GM12878 (cell line): ENCODE measurements around the gene YARS2. TPM values are rescaled to one million over a fixed set of nuclear protein-coding genes. Genes with fewer than 3 reads are reported as not detected.

Source experiments
- ATAC-seq: fragments of 200-7000 bp; cut with Tn5 transposase; 3 replicates; pipeline ENCODE4 v1.9.1; 2020; ENCODE audit warnings: mild to moderate bottlenecking, moderate library complexity
- BruUV-seq: library from RNA; stranded (reverse); fragments of 400-500 nt; replicated peaks from 2 replicates; lab custom pipeline; 2021; lab: Mats Ljungman, UMichigan
- CTCF ChIA-PET: fragments of 300-600 bp; sonication (Branson Sonifier 250); formaldehyde crosslinking; extraction: SDS; loops from one replicate; lab custom pipeline; 2021; ENCODE audit warnings: inconsistent platforms; lab: Yijun Ruan, JAX
- POLR2A ChIA-PET: fragments of 350-600 bp; formaldehyde crosslinking; extraction: SDS; loops from one replicate; lab custom pipeline; 2021; ENCODE audit warnings: inconsistent platforms; lab: Charles Lee
- RAD21 ChIA-PET: fragments of 300-600 bp; sonication (Branson Sonifier 250); formaldehyde crosslinking; loops from one replicate; lab custom pipeline; 2023; ENCODE audit warnings: antibody characterized with exemption; ENCODE audit not compliant: unreplicated experiment; lab: Charles Lee
- SMC1A ChIA-PET: fragments of 300-600 bp; sonication (Branson Sonifier 250); formaldehyde crosslinking; loops from one replicate; lab custom pipeline; 2023; ENCODE audit not compliant: unreplicated experiment, uncharacterized antibody; lab: Charles Lee
- DNase-seq: peaks from one replicate; pipeline ENCODE4 v3.0.0-alpha.2; 2011; ENCODE audit warnings: low read depth, low spot score
- FAIRE-seq: peaks from 3 replicates; lab custom pipeline; 2011; peaks lifted over from hg19 to GRCh38; lab: Jason Lieb, UNC
- H2AFZ ChIP-seq: 2 replicates; pipeline ENCODE4 v1.6.0; 2011; ENCODE audit warnings: low read depth, low read length, control low read depth; ENCODE audit not compliant: control insufficient read depth
- H3K27ac ChIP-seq: 2 replicates; pipeline ENCODE4 v1.5.1; 2011; ENCODE audit warnings: control low read depth; ENCODE audit not compliant: control insufficient read depth, insufficient read depth
- H3K27me3 ChIP-seq, 2 experiments: replicated peaks in 1 of 2; 2 replicates each; pipeline versions ENCODE4 v1.6.0 to v1.6.1; 2011; ENCODE audit warnings: low read length in 1 of 2; ENCODE audit not compliant: control insufficient read depth in 2 of 2, insufficient read depth in 2 of 2
- H3K36me3 ChIP-seq, 2 experiments: 2 replicates each; pipeline ENCODE4 v1.5.1; 2011; ENCODE audit warnings: low read length in 1 of 2; ENCODE audit not compliant: control insufficient read depth in 2 of 2, insufficient read depth in 2 of 2
- H3K4me1 ChIP-seq: 2 replicates; pipeline ENCODE4 v1.6.1; 2011; ENCODE audit warnings: mild to moderate bottlenecking, low read length, moderate library complexity, mixed read lengths; ENCODE audit not compliant: control insufficient read depth, insufficient read depth
- H3K4me2 ChIP-seq: 2 replicates; pipeline ENCODE4 v1.6.0; 2011; ENCODE audit warnings: control low read depth; ENCODE audit not compliant: control insufficient read depth, insufficient read depth
- H3K4me3 ChIP-seq: fragments of 200-600 bp; sonication (generic); 2 replicates; pipeline ENCODE4 v1.5.1; 2016
- H3K79me2 ChIP-seq: 2 replicates; pipeline ENCODE4 v1.6.0; 2011; ENCODE audit warnings: low read length; ENCODE audit not compliant: control insufficient read depth, insufficient read depth
- H3K9ac ChIP-seq: 2 replicates; pipeline ENCODE4 v1.8.0; 2011; ENCODE audit warnings: low read length, control low read depth, mixed read lengths; ENCODE audit not compliant: control insufficient read depth, insufficient read depth
- H3K9me3 ChIP-seq: replicated peaks from 3 replicates; pipeline ENCODE4 v1.5.1; 2011; ENCODE audit warnings: mild to moderate bottlenecking, low read length; ENCODE audit not compliant: control insufficient read depth, insufficient read depth
- H4K20me1 ChIP-seq: 2 replicates; pipeline ENCODE4 v1.6.0; 2011; ENCODE audit not compliant: control insufficient read depth, insufficient read depth
- BMI1 ChIP-seq: fragments of 450-650 bp; IDR thresholded peaks from 2 replicates; pipeline ENCODE4 v1.6.1; 2016; ENCODE audit warnings: mild to moderate bottlenecking, moderate library complexity, borderline replicate concordance
- EED ChIP-seq: sonication (generic); IDR thresholded peaks from 2 replicates; pipeline ENCODE4 v1.6.1; 2016; ENCODE audit warnings: antibody characterized with exemption, low read depth
- ESRRA ChIP-seq: IDR thresholded peaks from 2 replicates; pipeline ENCODE4 v1.6.1; 2012; ENCODE audit warnings: mild to moderate bottlenecking, low read length, improper control_type of control experiment
- GABPA ChIP-seq: IDR thresholded peaks from 2 replicates; pipeline ENCODE4 v1.6.1; 2014; ENCODE audit warnings: antibody characterized with exemption, low read depth, mild to moderate bottlenecking, inconsistent platforms
- HDAC6 ChIP-seq: fragments of 200-600 bp; sonication (generic); IDR thresholded peaks from one replicate; pipeline ENCODE4 v1.8.0; 2017; ENCODE audit warnings: antibody characterized with exemption; ENCODE audit not compliant: unreplicated experiment
- POU2F2 ChIP-seq: IDR thresholded peaks from 3 replicates; pipeline ENCODE4 v1.6.1; 2011; ENCODE audit warnings: low read depth, mild to moderate bottlenecking, low read length, borderline replicate concordance
- RFX5 ChIP-seq: IDR thresholded peaks from 2 replicates; pipeline ENCODE4 v1.6.1; 2011; ENCODE audit warnings: low read depth, low read length, improper control_type of control experiment
- SPI1 ChIP-seq: IDR thresholded peaks from 2 replicates; pipeline ENCODE4 v1.6.1; 2011; ENCODE audit warnings: low read depth, mild to moderate bottlenecking, low read length, moderate library complexity, borderline replicate concordance; ENCODE audit not compliant: insufficient read depth
- STAT3 ChIP-seq: IDR thresholded peaks from 2 replicates; pipeline ENCODE4 v1.6.1; 2011; ENCODE audit warnings: low read depth, low read length, improper control_type of control experiment
- SUPT20H ChIP-seq: IDR thresholded peaks from 2 replicates; pipeline ENCODE4 v1.6.1; 2011; ENCODE audit warnings: low read depth, mild to moderate bottlenecking, low read length, moderate library complexity, borderline replicate concordance; ENCODE audit not compliant: control insufficient read depth
- WGBS: methylation state at CpG from one replicate; pipeline ENCODE4 v1.1.6; 2016; ENCODE audit warnings: low lambda C conversion rate; ENCODE audit not compliant: insufficient replicate concordance, insufficient coverage; ENCODE audit errors: missing lambda C conversion rate; 5-methylcytosine and 5-hydroxymethylcytosine counted together
- in situ Hi-C: fragments of 300-500 bp; cut with MboI; formaldehyde crosslinking; loops from 9 replicates; pipeline ENCODE4 v1.14.3; 2018; ENCODE audit warnings: mixed read lengths
- intact Hi-C: fragments of 100-400 bp; cut with micrococcal nuclease; formaldehyde crosslinking; loops from one replicate; pipeline ENCODE4 v1.14.2; 2022; ENCODE audit not compliant: unreplicated experiment
- polyA plus RNA-seq, 11 experiments: library from polyadenylated mRNA; depleted of rRNA in 4 of 11; unstranded in 6 of 11; stranded (reverse) in 5 of 11; fragments of >200 nt; fragmentation: Nextera tagmentation in 4 of 11; fragmentation: Illumina TruSeq in 1 of 11; extraction: Ambion mirVana in 4 of 11; extraction: Trizol in 1 of 11; gene quantifications; 1 replicate in 1 of 11; 2 replicates in 10 of 11; pipeline versions ENCODE4 v1.2.1 to v1.2.3, GENCODE V29; 2011 to 2016; ENCODE audit warnings: inconsistent platforms in 2 of 11, missing spikeins in 2 of 11, low read depth in 1 of 11
- total RNA-seq, 4 experiments: library from RNA; depleted of rRNA in 3 of 4; stranded (reverse); fragments of >200 nt in 3 of 4; fragmentation: Illumina TruSeq in 1 of 4; extraction: Trizol in 1 of 4; gene quantifications; 2 replicates each; pipeline versions ENCODE4 v1.2.1 to v1.2.3, GENCODE V29; 2013 to 2021
- TF ChIP-seq, protein P1 (sequence below): IDR thresholded peaks from 2 replicates; pipeline ENCODE4 v1.6.1; 2012; ENCODE audit warnings: mild to moderate bottlenecking, low read depth, low read length

YARS2 gene
- total and polyA plus RNA-seq, 10 of the 15 experiments (the other 5 are each of a cell fraction or from before 2014, with no cell fraction given): 13.4 to 46.7 (median 29.6) TPM

DNA sequence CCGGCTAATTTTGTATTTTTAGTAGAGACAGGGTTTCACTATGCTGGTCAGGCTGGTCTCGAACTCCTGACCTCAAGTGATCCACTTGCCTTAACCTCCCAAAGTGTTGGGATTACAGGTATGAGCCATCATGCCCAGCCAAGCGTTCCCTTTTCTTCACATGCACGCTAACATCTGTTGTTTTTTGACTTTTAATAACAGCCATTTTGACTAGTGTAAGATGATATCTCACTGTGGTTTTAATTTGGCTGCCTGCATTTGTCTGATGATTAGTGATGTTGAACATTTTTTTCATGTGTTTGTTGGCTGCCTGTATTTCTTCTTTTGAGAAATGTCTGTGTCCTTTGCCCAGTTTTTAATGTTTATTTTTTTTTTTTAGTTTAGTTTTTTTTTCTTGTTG lies 10.2 kb upstream of the YARS2 start (continued):
- TF ChIP-seq RFX5: no peak

DNA sequence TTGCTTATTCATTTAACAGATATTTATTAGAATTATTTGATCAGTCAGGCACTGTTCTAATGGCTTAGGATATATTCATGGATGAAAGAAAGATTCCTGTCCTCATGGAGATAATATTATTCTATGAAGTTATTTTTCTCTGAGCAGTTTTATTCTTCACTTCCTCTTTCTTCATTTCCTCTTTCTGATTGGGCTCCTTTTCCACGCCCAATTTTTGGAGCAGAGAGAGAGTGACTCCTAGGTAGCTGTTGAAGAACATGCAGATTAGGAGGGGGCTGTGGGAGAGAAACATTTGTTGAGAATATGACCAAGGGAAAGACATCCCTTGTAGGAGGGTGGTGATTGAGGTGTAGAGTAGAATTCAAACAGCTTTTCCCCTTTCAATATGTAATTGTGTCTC lies 6.0 kb upstream of the YARS2 start:
- in situ Hi-C loops: loop anchor here (25.0 kb wide), 1 partner anchor 1601 kb away; no protein-coding TSS in a partner anchor
- DNase-seq: no peak
- no peak overlapping the region for H3K9ac ChIP-seq
- H3K9me3 ChIP-seq: no peaks in the 10 kb centered on the region
- no peaks in the 10 kb centered on the region for H4K20me1 ChIP-seq
- RAD21 ChIA-PET: interaction anchor here (1.2 kb wide), 1 partner anchor 306 kb away, joined by 3 read pairs; no protein-coding TSS in a partner anchor
- no peak for FAIRE-seq
- no peaks in the 10 kb centered on the region for H3K36me3 ChIP-seq
- no peaks in the 10 kb centered on the region for H3K4me1 ChIP-seq
- no peak overlapping the region for H3K4me2 ChIP-seq
- no peak overlapping the region for H3K27ac ChIP-seq
- no TSS peak for BruUV-seq
- 0% methylated on average over 1 of the region's 1 CpG for WGBS
- TF ChIP-seq SPI1 (peak; percentile 94), SUPT20H (no peak)
- TF ChIP-seq, all 136 proteins: peak for 1
- Histone ChIP-seq H3K79me2 (no peaks in the 10 kb centered on the region), H3K27me3 (no peaks in the 10 kb centered on the region), H2AFZ (no peak overlapping the region; the same call in 1 of the 2 replicates), H3K4me3 (no peak overlapping the region)
- SMC1A ChIA-PET: interaction anchor here (0.8 kb wide), 1 partner anchor 157 kb away, joined by 4 read pairs; no protein-coding TSS in a partner anchor
- POLR2A ChIA-PET: no interaction called here
- CTCF ChIA-PET: no interaction called here
- intact Hi-C loops: no loop called here
- peak; percentile 59 for ATAC-seq

DNA sequence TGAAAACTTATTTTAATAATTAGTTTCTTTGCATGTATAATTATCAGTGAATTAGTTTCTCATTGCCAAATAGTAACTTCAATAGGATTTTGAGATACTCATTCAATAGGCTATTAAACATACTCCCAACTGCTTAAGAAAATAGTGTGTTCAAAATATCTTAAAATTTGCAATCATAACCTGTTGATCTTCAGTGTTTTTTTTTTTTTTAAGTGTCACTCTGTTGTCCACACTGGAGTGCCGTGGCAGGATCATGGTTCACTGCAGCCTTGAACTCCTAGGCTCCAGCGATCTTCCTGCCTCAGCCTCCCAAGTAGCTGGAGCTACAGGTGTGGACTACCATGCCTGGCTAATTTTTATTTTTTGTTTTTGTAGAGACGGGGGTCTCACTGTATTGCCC lies 1.5 kb upstream of the YARS2 start:
- 34% methylated on average over 3 of the region's 3 CpGs for WGBS
- intact Hi-C loops (loop anchor here (10.0 kb wide), 1 partner anchor 392 kb away; no protein-coding TSS in a partner anchor), in situ Hi-C loops (loop anchor here (5.0 to 25.0 kb wide), 4 partner anchors 155 to 1605 kb away; partner anchors contain the start of gene ALG10)
- no peaks in the 10 kb centered on the region for H4K20me1 ChIP-seq
- ChIA-PET SMC1A (interaction anchor here (0.9 to 4.9 kb wide), 6 partner anchors 12 to 1272 kb away, joined by 3 to 61 read pairs (median 16); partner anchors contain the start of gene ALG10), RAD21 (interaction anchor here (0.9 to 4.8 kb wide), 6 partner anchors 10 to 1264 kb away, joined by 3 to 82 read pairs (median 14); partner anchors contain the start of gene ALG10), POLR2A (no interaction called here), CTCF (interaction anchor here (0.7 to 5.0 kb wide), 9 partner anchors 12 to 1277 kb away, joined by 3 to 110 read pairs (median 8); partner anchors contain the start of gene ALG10)
- no peaks in the 10 kb centered on the region for H3K27me3 ChIP-seq
- no peak for FAIRE-seq
- no peak overlapping the region for H3K4me2 ChIP-seq
- H3K79me2 ChIP-seq: peaks cover 22% of the 10 kb centered on the region
- H3K4me1 ChIP-seq: no peaks in the 10 kb centered on the region
- H3K9me3 ChIP-seq: no peaks in the 10 kb centered on the region
- no peak overlapping the region for H3K4me3 ChIP-seq
- no peak for DNase-seq
- peaks cover 0 to 4% of the 10 kb centered on the region in 2 experiments; a peak in 1 of 4 replicates for H3K36me3 ChIP-seq
- no peak for ATAC-seq
- H2AFZ ChIP-seq: no peak overlapping the region
- H3K9ac ChIP-seq: no peak overlapping the region
- no TSS peak for BruUV-seq
- no peak overlapping the region for H3K27ac ChIP-seq
- TF ChIP-seq GABPA: no peak
- TF ChIP-seq, protein P1, sequence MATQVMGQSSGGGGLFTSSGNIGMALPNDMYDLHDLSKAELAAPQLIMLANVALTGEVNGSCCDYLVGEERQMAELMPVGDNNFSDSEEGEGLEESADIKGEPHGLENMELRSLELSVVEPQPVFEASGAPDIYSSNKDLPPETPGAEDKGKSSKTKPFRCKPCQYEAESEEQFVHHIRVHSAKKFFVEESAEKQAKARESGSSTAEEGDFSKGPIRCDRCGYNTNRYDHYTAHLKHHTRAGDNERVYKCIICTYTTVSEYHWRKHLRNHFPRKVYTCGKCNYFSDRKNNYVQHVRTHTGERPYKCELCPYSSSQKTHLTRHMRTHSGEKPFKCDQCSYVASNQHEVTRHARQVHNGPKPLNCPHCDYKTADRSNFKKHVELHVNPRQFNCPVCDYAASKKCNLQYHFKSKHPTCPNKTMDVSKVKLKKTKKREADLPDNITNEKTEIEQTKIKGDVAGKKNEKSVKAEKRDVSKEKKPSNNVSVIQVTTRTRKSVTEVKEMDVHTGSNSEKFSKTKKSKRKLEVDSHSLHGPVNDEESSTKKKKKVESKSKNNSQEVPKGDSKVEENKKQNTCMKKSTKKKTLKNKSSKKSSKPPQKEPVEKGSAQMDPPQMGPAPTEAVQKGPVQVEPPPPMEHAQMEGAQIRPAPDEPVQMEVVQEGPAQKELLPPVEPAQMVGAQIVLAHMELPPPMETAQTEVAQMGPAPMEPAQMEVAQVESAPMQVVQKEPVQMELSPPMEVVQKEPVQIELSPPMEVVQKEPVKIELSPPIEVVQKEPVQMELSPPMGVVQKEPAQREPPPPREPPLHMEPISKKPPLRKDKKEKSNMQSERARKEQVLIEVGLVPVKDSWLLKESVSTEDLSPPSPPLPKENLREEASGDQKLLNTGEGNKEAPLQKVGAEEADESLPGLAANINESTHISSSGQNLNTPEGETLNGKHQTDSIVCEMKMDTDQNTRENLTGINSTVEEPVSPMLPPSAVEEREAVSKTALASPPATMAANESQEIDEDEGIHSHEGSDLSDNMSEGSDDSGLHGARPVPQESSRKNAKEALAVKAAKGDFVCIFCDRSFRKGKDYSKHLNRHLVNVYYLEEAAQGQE: no peak
- no peak for TF ChIP-seq ESRRA
- no peak for TF ChIP-seq SUPT20H
- no peak for TF ChIP-seq BMI1
- TF ChIP-seq EED: no peak
- no peak for TF ChIP-seq STAT3
- no peak for TF ChIP-seq POU2F2
- no peak for TF ChIP-seq SPI1
- no peak for TF ChIP-seq HDAC6
